ENCODE data around the gene TBL3.

TBL3 gene

GRCh38 chr16:1965396-1966001 lies 6.4 kb upstream of the TBL3 start:
- no peak for DNase-seq

DNA sequence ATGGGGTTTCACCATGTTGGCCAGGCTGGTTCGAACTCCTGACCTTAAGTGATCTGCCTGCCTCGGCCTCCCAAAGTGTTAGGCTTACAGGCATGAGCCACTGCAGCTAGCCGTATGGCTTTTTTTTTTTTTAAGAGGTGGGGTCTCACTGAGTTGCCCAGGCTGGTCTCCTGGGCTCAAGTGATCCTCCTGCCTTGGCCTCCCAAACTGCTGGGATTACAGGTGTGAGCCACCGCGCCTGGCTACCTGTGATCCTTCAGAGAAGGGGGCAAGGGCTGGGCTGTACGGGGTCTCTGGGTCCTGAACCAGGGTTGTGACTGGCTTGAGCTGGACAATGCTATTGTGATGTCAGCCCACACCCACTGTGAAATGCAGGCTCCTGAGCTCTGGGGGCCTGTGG lies 5.4 kb upstream of the TBL3 start, which contains the start of gene RNF151:
RNF151 (plus strand) TSS at position 397 of the 400 bp plus-strand sequence. CDS start 26 bp downstream, outside the sequence.
- DNase-seq, result no peak

DNA sequence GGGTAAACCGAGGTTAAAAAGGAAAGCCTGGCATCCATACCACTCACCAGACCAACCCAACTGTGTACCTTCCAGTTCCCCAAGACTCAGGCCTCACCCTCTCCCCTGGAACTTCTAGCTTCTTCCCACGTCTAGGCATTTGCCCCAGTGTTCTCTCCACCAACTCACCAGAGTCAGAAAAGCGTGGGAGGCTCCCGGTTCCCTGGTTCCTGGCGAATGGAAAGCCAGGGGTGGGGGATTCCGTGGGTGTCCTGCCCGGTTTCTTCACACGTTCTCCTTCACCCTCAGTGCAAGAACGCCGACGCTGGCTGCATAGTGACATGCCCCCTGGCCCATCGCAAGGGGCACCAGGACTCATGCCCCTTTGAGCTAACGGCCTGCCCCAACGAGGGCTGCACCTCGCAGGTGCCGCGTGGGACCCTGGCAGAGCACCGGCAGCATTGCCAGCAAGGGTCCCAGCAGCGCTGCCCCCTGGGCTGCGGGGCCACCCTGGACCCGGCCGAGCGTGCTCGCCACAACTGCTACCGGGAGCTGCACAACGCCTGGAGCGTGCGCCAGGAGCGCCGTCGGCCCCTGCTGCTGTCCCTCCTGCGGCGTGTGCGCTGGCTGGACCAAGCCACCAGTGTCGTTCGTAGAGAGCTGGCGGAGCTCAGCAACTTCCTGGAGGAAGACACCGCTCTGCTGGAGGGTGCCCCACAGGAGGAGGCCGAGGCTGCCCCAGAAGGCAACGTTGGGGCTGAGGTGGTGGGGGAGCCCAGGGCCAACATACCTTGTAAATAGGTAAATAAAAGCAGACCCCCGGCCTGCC lies 3.5 kb upstream of the TBL3 start:
- no peak for DNase-seq

GRCh38 chr16:1972490-1972877 lies 631 bp downstream of the TBL3 start:
- DNase-seq, result peak in 1 of 6 experiments; percentile 16

GRCh38 chr16:1973461-1974156 lies 1.8 kb downstream of the TBL3 start:
- no peak for DNase-seq

- no peak for DNase-seq
Observed at GRCh38 chr16:1974157-1975070, 2.6 kb downstream of the TBL3 start.

DNA sequence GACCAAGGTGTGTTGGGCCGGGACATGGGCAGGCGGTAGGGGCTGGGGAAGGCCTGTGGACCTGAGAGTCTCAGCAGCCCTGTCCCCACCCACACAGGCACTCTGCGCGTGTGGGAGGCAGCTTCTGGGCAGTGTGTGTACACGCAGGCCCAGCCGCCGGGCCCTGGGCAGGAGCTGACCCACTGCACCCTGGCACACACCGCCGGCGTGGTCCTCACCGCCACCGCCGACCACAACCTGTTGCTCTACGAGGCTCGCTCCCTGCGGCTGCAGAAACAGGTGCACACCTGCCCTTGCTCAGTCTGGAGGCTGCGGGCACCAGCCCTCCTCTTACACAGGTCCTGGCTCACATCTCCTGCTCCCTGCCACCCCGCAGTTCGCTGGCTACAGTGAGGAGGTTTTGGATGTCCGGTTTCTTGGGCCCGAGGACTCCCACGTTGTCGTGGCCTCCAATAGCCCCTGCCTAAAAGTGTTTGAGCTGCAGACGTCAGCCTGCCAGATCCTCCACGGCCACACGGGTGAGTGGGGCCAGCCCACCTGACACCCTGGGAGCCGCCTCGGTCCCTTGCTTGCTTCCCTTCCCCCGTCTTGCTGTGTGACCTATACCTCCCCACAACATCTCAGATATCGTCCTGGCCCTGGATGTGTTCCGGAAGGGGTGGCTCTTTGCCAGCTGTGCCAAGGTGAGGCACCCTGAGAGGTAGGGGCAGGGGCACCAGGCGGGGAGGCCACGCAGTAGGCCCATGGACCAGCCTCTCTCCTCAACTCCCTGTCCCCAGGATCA lies 3.8 kb downstream of the TBL3 start:
- DNase-seq, result no peak

DNA sequence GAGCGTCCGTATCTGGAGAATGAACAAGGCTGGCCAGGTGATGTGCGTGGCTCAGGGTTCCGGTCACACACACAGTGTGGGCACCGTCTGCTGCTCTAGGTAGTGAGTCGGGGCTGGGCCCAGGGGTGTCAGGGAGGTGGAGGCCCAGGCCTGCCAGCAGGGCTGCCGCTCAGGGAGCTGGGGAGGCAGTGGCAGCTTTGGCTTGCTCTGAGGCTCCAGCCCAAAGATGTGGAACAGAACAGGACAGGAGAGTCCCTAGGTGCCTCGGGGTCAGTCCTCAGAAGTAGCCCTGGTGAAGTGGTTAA lies 4.3 kb downstream of the TBL3 start:
- no peak for DNase-seq

DNA sequence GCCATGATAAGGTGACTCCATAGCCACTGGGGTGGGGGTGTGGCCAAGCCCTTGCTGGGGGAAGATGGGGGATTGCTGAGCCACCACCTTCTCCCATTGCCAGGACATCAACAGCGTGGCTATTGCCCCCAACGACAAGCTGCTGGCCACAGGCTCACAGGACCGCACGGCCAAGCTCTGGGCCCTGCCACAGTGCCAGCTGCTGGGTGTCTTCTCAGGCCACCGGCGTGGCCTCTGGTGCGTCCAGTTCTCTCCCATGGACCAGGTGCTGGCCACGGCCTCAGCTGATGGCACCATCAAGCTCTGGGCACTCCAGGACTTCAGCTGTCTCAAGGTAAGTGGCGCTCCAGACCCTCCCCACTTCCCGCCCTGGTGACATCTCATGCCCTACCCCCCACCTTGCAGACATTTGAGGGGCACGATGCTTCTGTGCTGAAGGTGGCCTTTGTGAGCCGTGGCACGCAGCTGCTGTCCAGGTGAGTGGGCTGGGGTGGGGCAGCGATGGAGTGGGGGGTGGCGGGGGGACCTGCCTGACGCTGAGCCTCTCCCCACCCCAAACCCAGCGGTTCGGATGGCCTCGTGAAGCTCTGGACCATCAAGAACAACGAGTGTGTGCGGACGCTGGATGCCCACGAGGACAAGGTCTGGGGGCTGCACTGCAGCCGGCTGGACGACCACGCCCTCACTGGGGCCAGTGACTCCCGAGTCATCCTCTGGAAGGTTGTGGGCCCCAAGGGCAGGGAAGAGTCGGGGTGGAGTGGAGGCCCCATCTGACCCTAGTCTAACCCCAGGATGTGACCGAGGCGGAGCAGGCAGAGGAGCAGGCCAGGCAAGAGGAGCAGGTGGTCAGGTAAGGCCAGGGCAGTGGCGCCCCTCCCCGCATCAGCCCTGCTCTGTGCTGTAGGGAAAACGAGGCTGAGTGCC lies 5.4 kb downstream of the TBL3 start:
- no peak for DNase-seq

DNA sequence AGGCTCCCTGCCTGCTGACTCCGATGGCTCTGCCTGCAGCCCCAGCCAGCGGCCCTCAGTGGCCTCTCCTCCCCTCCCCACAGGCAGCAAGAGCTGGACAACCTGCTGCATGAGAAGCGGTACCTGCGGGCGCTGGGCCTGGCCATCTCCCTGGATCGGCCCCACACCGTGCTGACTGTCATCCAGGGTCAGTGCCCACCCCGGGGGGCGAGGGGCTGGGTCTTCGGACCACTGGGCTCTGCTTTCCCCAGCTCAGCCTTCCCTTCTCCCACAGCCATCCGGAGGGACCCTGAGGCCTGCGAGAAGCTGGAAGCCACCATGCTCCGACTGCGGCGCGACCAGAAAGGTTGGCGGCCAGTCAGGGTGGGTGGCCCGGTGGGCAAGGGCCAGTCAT lies 6.0 kb downstream of the TBL3 start:
- no peak for DNase-seq

GRCh38 chr16:1978476-1979120 lies 6.7 kb downstream of the TBL3 start:
- no peak for DNase-seq

GRCh38 chr16:1979271-1980029 lies 7.6 kb downstream of the TBL3 start:
- no peak for DNase-seq

- DNase-seq, result no peak
Observed at GRCh38 chr16:1980030-1980769, 8.3 kb downstream of the TBL3 start.

DNA sequence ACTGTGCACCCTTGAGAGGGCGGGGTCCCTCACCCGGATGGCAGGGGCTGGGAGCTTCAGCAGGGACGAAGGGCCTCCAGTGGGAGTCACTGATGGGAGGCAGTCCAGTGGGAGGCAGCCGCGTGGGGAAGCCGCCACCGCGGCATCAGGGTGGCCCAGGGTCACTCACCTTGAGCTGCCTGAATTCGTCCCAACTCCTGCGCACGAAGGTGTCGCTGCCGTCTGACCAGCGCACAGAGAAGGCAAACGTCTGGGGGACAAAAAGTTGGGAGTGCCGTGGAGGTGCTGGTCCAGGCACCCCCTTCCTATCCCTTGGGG lies 8.9 kb downstream of the TBL3 start:
- DNase-seq, result no peak

DNA sequence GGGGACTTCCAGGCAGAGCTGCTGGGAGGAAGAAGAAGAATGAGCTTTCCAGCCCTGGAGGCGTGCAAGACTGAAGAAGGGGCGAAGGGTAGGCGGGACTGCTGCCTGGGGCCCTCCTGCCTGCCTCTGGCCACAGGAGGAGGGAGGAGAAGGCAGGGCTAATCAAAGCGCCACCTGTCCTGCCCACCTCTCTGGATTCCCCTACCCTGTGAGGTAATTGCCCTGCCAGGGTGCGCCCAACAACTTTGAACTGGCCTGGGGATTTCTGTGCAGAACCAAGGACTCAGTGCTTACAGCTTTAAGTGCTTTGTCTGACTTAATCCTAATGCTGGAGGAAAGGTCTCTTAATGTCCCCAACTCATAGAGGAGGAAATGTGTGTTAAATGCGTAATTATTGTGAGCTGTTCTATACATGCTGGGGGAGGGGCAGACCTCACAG lies 9.6 kb downstream of the TBL3 start, which contains the start of gene NOXO1:
NOXO1 (minus strand) TSS at position 72 of the 439 bp plus-strand sequence. CDS start 290 bp downstream, outside the sequence.
- DNase-seq, result no peak

- DNase-seq, result no peak
Observed at GRCh38 chr16:1982013-1982433, 10.2 kb downstream of the TBL3 start.

- no peak for DNase-seq
Observed at GRCh38 chr16:1982991-1983543, 11.2 kb downstream of the TBL3 start.

DNA sequence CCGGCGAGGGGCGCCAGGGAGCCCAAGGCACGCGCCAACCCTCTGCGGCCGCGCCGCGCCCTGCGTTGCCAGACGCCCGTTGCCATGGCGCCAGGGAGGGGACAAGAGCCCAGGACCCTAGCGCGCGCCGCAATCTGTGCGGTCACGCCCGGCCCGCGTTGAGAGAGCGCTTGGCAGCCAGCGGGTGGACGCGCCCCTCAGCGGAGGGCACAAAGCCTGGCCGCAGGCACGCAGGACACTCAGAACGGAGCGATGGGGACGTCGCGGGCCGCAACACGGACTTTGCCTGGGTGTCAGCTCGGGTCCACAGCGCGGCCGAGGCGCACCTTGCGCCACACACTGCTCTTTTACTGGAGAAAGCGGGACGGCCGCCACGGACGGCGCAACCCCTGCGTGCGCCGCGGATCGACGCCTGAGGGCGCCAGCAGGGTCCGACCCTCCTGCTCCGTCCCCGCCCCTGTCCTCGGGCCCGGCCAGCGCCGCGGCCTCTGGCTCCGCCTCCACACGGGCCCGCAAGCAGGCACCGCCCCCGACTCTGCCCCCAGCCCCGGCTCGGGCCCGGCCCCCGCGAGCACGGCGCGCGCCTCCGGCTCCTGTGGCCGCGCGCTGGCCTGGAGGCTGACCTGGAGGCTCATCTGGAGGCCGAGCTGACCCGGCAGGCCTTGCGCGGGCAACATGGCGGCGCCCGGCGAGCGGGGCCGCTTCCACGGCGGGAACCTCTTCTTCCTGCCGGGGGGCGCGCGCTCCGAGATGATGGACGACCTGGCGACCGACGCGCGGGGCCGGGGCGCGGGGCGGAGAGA lies 11.9 kb downstream of the TBL3 start, which contains the start of gene GFER:
GFER (plus strand) TSS at position 650 of the 803 bp plus-strand sequence; CDS start at position 676, 26 bp downstream.
- DNase-seq, result peak in 5 of 6 experiments; percentile 15 to 58 (median 46)

All from stimulated activated naive CD4-positive, alpha-beta T cell (primary cell).